Measurements from ENCODE around the gene MYOD1. TPM values are rescaled to one million over a fixed set of nuclear protein-coding genes. Genes with fewer than 3 reads are reported as not detected.

Gene MYOD1
- total and polyA plus RNA-seq, 8 donors, result not detected

DNA sequence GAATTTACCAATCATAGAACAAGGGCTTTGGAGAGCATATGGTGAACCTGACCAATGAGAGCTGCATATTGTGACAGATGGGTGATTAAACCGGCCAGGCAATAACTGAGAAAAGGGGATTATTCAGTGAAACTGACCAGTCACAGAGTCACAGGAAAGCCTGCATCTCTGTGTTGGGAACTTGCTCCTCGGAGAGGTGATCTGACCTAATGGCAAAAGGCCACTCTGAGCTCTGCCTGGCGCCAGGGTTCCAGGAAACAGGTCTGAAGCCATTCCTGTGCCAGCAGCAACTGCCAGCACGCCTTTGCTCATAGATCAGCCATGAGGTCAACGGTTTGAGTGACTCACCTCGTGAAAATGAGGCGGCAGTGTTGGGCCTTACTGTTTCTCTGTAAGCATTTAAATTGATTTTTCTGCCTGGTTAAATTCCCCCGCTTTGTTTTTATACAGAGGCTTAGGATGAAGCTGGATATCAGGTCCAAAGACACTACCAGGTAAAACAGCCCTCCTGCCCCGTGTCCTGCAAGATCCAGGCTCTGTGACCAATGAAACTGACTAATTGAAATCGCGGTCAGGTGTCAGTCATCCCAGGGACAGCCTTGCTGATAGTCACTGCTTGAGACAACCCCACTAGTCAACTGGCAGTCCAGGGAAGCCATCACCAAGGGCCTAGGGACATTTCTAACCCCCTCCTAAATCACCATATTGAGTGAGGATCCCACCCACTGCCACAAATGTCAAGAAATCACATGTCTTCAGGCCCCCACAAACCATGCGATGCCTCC, 35.8 kb upstream of the MYOD1 start:
- 56 to 57% methylated on average over 12 of the region's 12 CpGs for WGBS, 2 donors
- intact Hi-C loops (cut with DNase I), result no loop called here

DNA sequence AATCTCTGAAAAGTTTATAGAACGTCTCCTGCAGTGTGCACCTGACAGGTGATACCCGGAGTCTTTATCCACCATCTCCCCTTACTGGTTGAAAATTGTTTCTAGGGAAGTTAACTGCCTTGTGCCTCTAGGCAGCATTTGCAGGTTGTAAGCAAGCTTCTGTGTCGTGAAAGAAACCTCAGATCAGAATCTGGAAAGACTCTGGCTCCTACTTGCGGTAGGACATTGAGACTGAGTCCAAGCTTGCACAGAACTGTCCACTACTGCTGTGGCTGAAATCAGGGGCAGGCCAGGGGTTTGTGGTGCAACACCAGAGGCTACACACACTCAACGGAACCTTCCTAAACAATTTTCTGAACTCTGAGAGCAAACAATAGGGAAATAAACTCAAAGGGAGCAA, 34.8 kb upstream of the MYOD1 start:
- 61 to 73% methylated on average over 5 of the region's 5 CpGs for WGBS, 2 donors
- Histone ChIP-seq H3K4me1 (no peaks in the 10 kb centered on the region), H3K36me3 (no peaks in the 10 kb centered on the region), H3K4me3 (no peak overlapping the region), H3K27ac (no peak overlapping the region), H3K9me3 (no peaks in the 10 kb centered on the region), H3K27me3 (no peaks in the 10 kb centered on the region)
- intact Hi-C loops (cut with DNase I), result no loop called here
- no peak for DNase-seq
- no peak for FAIRE-seq
- ATAC-seq, result no peak
- TF ChIP-seq, protein P1, sequence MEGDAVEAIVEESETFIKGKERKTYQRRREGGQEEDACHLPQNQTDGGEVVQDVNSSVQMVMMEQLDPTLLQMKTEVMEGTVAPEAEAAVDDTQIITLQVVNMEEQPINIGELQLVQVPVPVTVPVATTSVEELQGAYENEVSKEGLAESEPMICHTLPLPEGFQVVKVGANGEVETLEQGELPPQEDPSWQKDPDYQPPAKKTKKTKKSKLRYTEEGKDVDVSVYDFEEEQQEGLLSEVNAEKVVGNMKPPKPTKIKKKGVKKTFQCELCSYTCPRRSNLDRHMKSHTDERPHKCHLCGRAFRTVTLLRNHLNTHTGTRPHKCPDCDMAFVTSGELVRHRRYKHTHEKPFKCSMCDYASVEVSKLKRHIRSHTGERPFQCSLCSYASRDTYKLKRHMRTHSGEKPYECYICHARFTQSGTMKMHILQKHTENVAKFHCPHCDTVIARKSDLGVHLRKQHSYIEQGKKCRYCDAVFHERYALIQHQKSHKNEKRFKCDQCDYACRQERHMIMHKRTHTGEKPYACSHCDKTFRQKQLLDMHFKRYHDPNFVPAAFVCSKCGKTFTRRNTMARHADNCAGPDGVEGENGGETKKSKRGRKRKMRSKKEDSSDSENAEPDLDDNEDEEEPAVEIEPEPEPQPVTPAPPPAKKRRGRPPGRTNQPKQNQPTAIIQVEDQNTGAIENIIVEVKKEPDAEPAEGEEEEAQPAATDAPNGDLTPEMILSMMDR (IDR thresholded peaks at IDR 0.05), result no peak

More for the DNA sequence above, 35.8 kb upstream of the MYOD1 start:
- H3K4me1 ChIP-seq, result no peaks in the 10 kb centered on the region
- DNase-seq, result peak in 2 of 6 donors; percentile 14 to 20
- TF ChIP-seq, protein P1 (IDR thresholded peaks at IDR 0.05), result no peak
- ATAC-seq, result peak in 2 of 4 donors; percentile 58 to 77
- no peak for FAIRE-seq
- H3K4me3 ChIP-seq, result no peak overlapping the region
- H3K36me3 ChIP-seq, result no peaks in the 10 kb centered on the region
- no peaks in the 10 kb centered on the region for H3K9me3 ChIP-seq
- no peaks in the 10 kb centered on the region for H3K27me3 ChIP-seq
- H3K27ac ChIP-seq, result no peak overlapping the region

DNA sequence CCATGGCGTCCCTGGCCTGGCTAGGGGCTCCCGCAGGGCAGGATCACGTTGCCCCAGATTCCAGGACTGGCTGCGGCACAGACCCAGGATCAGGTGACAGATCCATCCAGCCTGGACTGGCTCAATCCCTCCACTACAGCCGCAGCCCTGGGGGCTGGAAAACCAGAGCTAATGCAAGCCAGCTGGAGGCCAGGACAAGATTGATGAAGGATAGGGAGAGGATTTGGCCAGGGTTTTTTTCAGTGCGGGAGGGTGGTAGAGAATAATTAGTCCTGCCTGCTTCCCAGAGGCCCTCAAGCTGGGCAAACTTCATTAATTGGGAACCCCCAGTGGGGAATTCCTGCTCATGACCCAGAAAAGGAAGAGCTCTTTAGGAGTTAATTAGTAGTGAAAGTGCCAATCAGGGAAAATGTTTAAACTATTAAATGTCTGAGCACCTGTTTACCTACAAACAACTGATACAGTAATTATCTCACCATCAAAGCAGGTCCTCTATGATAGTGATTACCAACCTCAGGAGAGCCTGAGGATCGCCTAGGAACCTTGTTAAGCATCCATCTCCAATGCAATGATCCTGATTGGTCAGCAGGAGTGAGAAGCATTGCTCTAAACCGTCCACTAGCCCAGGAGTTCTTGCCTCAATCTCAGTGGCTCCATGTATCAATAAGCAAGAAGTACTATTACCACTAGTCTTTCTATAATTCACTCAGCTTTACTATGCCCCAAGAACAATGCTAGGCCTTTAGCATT, 33.0 kb upstream of the MYOD1 start:
- DNase-seq (no peak), ATAC-seq (no peak), FAIRE-seq (no peak)
- Histone ChIP-seq H3K4me3 (no peak overlapping the region), H3K4me1 (no peaks in the 10 kb centered on the region), H3K27me3 (no peaks in the 10 kb centered on the region), H3K36me3 (no peaks in the 10 kb centered on the region), H3K9me3 (no peaks in the 10 kb centered on the region), H3K27ac (no peak overlapping the region)
- WGBS, 2 donors, result 40 to 50% methylated on average over 8 of the region's 8 CpGs
- TF ChIP-seq, protein P1 (IDR thresholded peaks at IDR 0.05), result no peak
- intact Hi-C loops (cut with DNase I), result no loop called here

DNA sequence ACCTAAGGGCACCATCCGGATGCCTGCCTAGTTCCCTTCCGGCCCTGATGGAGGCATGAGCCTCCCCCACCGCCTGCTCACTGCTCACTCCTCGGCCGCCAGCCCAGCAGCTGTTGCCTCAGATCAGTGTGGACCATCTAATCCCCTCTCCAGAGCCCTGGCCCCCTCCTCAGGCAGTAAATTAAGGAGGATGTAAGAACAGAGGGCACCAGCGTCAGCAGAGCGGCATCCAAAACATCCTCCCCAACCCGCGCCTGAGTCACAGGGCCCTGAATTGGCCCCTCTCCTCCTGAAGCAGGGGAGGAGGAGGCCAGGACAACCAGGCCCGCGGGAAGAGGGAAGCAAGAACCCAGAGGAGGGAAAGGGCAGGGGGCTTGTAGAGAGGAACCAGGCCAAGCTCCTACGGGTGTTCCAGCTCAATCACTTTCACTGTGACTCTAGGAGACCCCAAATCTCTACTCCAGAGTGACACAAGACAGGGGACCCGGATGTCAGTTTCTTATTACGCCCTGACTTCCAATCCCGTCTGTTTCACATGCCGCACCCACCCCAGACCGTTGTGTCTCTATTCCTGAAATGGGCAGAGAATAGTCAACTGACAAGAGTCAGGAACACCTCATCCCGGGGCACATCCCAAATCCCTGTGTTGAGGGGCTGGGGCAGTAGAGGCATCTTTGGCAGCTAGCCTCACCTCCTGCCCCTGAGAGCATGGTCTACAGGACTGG, 31.3 kb upstream of the MYOD1 start:
- Histone ChIP-seq H3K4me3 (no peak overlapping the region), H3K9me3 (no peaks in the 10 kb centered on the region), H3K27me3 (no peaks in the 10 kb centered on the region), H3K27ac (no peak overlapping the region), H3K4me1 (no peaks in the 10 kb centered on the region), H3K36me3 (no peaks in the 10 kb centered on the region)
- intact Hi-C loops (cut with DNase I), result no loop called here
- no peak for DNase-seq
- ATAC-seq, result no peak
- TF ChIP-seq, protein P1 (IDR thresholded peaks at IDR 0.05), result no peak
- 76 to 87% methylated on average over 18 of the region's 18 CpGs for WGBS, 2 donors
- FAIRE-seq, result no peak
